Caco-2 (cell line): Measurements from ENCODE around the gene CIT. TPM values are rescaled to one million over a fixed set of nuclear protein-coding genes. Genes with fewer than 3 reads are reported as not detected.

Experiments
- BruUV-seq: library from RNA; stranded (reverse); fragments of 400-500 nt; replicated peaks from 2 replicates; lab custom pipeline; 2021; lab: Mats Ljungman, UMichigan
- CTCF ChIA-PET: fragments of 300-600 bp; sonication (Branson Sonifier 250); formaldehyde crosslinking; loops from one replicate; lab custom pipeline; 2022; ENCODE audit warnings: antibody characterized with exemption; lab: Charles Lee
- POLR2A ChIA-PET: fragments of 300-600 bp; sonication (Branson Sonifier 250); formaldehyde crosslinking; loops from one replicate; lab custom pipeline; 2022; ENCODE audit warnings: antibody characterized with exemption; lab: Charles Lee
- DNase-seq, 2 experiments: peaks; one replicate each; pipeline versions ENCODE4 v3.0.0 to v3.0.0-alpha.2; 2020 to 2022
- H3K27me3 ChIP-seq: replicated peaks from 2 replicates; pipeline ENCODE4 v1.6.0; 2011; ENCODE audit warnings: low read length; ENCODE audit not compliant: control insufficient read depth, insufficient read depth
- H3K36me3 ChIP-seq: 2 replicates; pipeline ENCODE4 v1.5.1; 2011; ENCODE audit warnings: low read length; ENCODE audit not compliant: control insufficient read depth, insufficient read depth
- H3K4me1 ChIP-seq: fragments of 250-450 bp; sonication (Bioruptor Pico); 2 replicates; pipeline ENCODE4 v1.5.1; 2020; ENCODE audit warnings: mild to moderate bottlenecking
- H3K4me3 ChIP-seq: 2 replicates; pipeline ENCODE4 v1.5.1; 2011; ENCODE audit warnings: low read depth, mild to moderate bottlenecking, control low read depth, low read length
- H3K9me3 ChIP-seq: fragments of 250-450 bp; sonication (Bioruptor Pico); 2 replicates; pipeline ENCODE4 v1.5.1; 2020; ENCODE audit warnings: mild to moderate bottlenecking, moderate library complexity
- H3K27ac Mint-ChIP-seq: one replicate; pipeline ENCODE4 v1.8.0; 2022; ENCODE audit warnings: mixed read lengths; ENCODE audit not compliant: unreplicated experiment
- H3K27me3 Mint-ChIP-seq: one replicate; pipeline ENCODE4 v1.8.0; 2022; ENCODE audit warnings: mixed read lengths; ENCODE audit not compliant: insufficient read depth, unreplicated experiment
- H3K36me3 Mint-ChIP-seq: one replicate; pipeline ENCODE4 v1.8.0; 2022; ENCODE audit warnings: mild to moderate bottlenecking, mixed read lengths; ENCODE audit not compliant: insufficient read depth, unreplicated experiment
- H3K4me1 Mint-ChIP-seq: one replicate; pipeline ENCODE4 v1.8.0; 2022; ENCODE audit warnings: low read depth, mixed read lengths; ENCODE audit not compliant: unreplicated experiment
- H3K4me3 Mint-ChIP-seq: one replicate; pipeline ENCODE4 v1.8.0; 2022; ENCODE audit warnings: mild to moderate bottlenecking, moderate library complexity, mixed read lengths; ENCODE audit not compliant: unreplicated experiment
- H3K9me3 Mint-ChIP-seq: one replicate; pipeline ENCODE4 v1.8.0; 2022; ENCODE audit warnings: mixed read lengths; ENCODE audit not compliant: unreplicated experiment
- intact Hi-C: fragments of 100-400 bp; cut with micrococcal nuclease; formaldehyde crosslinking; loops from one replicate; pipeline ENCODE4 v1.10.0; 2022; ENCODE audit not compliant: unreplicated experiment
- total RNA-seq: library from RNA; stranded (reverse); gene quantifications from 2 replicates; pipeline ENCODE4 v1.2.3, GENCODE V29; 2022
- TF ChIP-seq, protein P1 (sequence below), 2 experiments: fragments of 200-600 bp in 1 of 2; IDR thresholded peaks; 1 replicate in 1 of 2; 2 replicates in 1 of 2; pipeline versions ENCODE4 v1.5.1 to v1.8.0; 2011 to 2022; ENCODE audit warnings: antibody characterized with exemption in 1 of 2, control low read depth in 1 of 2, inconsistent platforms in 1 of 2, low read depth in 1 of 2, low read length in 1 of 2, mild to moderate bottlenecking in 1 of 2, moderate library complexity in 1 of 2; ENCODE audit not compliant: insufficient read depth in 1 of 2, severe bottlenecking in 1 of 2, unreplicated experiment in 1 of 2

The CIT gene
- total RNA-seq, 1 experiment from 2014 or later, result 55.9 TPM

DNA sequence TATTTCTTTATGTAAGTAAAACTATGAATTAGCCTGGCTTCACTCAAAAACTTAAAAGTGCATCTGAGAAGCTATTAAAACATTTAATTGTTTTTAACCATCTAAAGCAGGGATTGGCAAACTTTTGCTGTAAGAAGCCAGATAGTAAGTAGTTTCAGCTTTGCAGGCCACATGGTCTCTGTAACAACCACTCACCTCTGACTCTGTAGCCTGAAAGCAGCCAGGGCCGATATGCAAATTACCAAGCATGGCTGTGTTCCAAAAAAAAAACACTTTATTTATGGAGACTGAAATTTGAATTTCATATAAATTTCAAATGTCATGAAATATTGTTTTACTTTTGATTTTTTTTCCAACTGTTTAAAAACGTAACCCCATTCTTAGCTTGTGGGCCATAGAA lies 95.3 kb downstream of the CIT start:
- ChIA-PET POLR2A (no interaction called here), CTCF (interaction anchor here (0.6 to 2.3 kb wide), 2 partner anchors 65 to 123 kb away, joined by 3 to 16 read pairs; no protein-coding TSS in a partner anchor)
- H3K27me3 ChIP-seq, result no peaks in the 10 kb centered on the region
- Mint-ChIP-seq H3K27ac (no peak overlapping the region), H3K27me3 (no peaks in the 10 kb centered on the region), H3K4me3 (no peak overlapping the region), H3K4me1 (peaks cover 6% of the 10 kb centered on the region), H3K9me3 (no peaks in the 10 kb centered on the region), H3K36me3 (peaks cover 18% of the 10 kb centered on the region)
- no peaks in the 10 kb centered on the region for H3K4me1 ChIP-seq
- intact Hi-C loops, result loop anchor here (1.0 to 10.0 kb wide), 3 partner anchors 87 to 124 kb away; no protein-coding TSS in a partner anchor
- no peaks in the 10 kb centered on the region; the same call in 1 of the 2 replicates for H3K36me3 ChIP-seq
- BruUV-seq, result no TSS peak
- H3K9me3 ChIP-seq, result no peaks in the 10 kb centered on the region
- TF ChIP-seq, protein P1, sequence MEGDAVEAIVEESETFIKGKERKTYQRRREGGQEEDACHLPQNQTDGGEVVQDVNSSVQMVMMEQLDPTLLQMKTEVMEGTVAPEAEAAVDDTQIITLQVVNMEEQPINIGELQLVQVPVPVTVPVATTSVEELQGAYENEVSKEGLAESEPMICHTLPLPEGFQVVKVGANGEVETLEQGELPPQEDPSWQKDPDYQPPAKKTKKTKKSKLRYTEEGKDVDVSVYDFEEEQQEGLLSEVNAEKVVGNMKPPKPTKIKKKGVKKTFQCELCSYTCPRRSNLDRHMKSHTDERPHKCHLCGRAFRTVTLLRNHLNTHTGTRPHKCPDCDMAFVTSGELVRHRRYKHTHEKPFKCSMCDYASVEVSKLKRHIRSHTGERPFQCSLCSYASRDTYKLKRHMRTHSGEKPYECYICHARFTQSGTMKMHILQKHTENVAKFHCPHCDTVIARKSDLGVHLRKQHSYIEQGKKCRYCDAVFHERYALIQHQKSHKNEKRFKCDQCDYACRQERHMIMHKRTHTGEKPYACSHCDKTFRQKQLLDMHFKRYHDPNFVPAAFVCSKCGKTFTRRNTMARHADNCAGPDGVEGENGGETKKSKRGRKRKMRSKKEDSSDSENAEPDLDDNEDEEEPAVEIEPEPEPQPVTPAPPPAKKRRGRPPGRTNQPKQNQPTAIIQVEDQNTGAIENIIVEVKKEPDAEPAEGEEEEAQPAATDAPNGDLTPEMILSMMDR (IDR thresholded peaks at IDR 0.05; ENCODE audit: insufficient read depth in 1 of 2, low read depth in 1 of 2, low read length in 1 of 2, severe bottlenecking in 1 of 2, unreplicated experiment in 1 of 2), result no peak
- H3K4me3 ChIP-seq, result no peak overlapping the region
- no peak for DNase-seq

DNA sequence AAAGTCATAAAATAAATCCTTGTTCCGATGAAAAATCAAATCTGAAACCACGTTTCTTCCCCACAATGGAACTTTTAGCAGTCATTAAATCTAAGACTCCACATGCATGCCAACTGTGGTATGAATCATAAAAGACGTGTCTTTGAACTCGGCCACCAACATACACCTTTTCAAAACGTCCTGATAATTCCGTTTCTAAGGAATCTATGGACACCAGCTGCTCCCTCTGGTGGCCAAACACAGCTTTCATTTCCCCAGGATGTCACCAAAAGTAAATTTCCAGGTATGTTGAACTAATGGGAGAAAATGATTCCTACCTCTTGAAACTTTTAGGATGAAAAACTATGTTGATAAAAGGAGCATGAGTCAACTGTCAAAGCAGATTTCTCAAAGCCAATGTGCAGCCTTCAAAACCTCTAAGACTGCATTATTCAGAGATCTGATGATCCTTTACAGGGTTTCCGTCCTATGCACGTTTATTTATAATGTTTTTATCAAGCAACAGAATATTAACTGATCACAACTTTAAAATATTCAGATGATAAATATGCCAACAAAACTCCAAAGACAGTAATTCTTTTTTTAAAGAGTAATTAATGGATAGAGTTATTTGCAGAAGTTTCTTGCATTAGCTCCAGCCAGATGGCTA lies 96.2 kb downstream of the CIT start:
- no peaks in the 10 kb centered on the region for H3K9me3 Mint-ChIP-seq
- no peaks in the 10 kb centered on the region for H3K9me3 ChIP-seq
- TF ChIP-seq, protein P1 (IDR thresholded peaks at IDR 0.05; ENCODE audit: insufficient read depth in 1 of 2, low read depth in 1 of 2, low read length in 1 of 2, severe bottlenecking in 1 of 2, unreplicated experiment in 1 of 2), result peak; percentile 67 to 83
- peak; percentile 47 to 51 for DNase-seq
- ChIA-PET POLR2A (no interaction called here), CTCF (interaction anchor here (0.6 to 2.3 kb wide), 6 partner anchors 17 to 291 kb away, joined by 3 to 16 read pairs (median 4); no protein-coding TSS in a partner anchor)
- no peaks in the 10 kb centered on the region for H3K27me3 Mint-ChIP-seq
- no peaks in the 10 kb centered on the region for H3K4me1 ChIP-seq
- H3K27ac Mint-ChIP-seq, result no peak overlapping the region
- peaks cover 6% of the 10 kb centered on the region for H3K4me1 Mint-ChIP-seq
- H3K36me3 Mint-ChIP-seq, result peaks cover 19% of the 10 kb centered on the region
- no peaks in the 10 kb centered on the region; the same call in 1 of the 2 replicates for H3K36me3 ChIP-seq
- H3K4me3 Mint-ChIP-seq, result no peak overlapping the region
- BruUV-seq, result no TSS peak
- intact Hi-C loops, result loop anchor here (1.0 to 10.0 kb wide), 3 partner anchors 86 to 123 kb away; no protein-coding TSS in a partner anchor
- no peak overlapping the region for H3K4me3 ChIP-seq
- H3K27me3 ChIP-seq, result no peaks in the 10 kb centered on the region

DNA sequence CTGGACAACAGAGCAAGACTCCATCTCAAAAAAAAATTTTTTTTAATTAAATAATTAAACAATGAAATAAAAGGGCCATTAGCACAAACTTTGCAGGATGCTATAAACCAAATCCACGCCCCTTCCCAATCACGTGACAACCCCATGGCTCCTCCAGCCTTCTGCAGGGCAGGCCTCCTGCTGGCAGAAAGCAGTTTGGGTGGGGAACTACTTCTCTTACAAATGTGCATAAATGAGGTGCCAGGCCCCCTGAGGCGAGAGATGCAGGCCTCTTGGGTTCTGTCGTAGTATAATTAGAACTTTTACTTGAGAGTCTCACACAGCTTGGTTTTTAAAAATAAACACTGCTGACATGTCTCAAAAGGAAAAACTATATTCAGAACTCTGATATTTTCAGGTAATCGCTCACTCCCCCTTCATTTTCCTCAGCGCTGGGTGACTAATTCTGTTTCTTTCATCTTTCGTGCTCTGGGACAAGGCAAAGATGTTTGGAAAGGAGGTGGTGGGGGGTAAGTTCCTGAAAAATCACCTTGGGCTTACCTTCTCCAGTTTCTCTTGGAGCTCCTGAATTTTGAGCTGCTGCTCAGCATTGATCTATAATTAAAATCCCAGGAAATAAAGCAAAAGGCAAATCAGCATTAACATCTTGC lies 101.7 kb downstream of the CIT start:
- CTCF ChIA-PET, result no interaction called here

More for the DNA sequence above, 101.7 kb downstream of the CIT start:
- Histone ChIP-seq H3K36me3 (no peaks in the 10 kb centered on the region; the same call in 1 of the 2 replicates), H3K4me1 (no peaks in the 10 kb centered on the region), H3K4me3 (no peak overlapping the region), H3K9me3 (no peaks in the 10 kb centered on the region), H3K27me3 (no peaks in the 10 kb centered on the region)
- Mint-ChIP-seq H3K4me1 (no peaks in the 10 kb centered on the region), H3K9me3 (no peaks in the 10 kb centered on the region), H3K36me3 (peaks cover 33% of the 10 kb centered on the region), H3K4me3 (no peak overlapping the region), H3K27me3 (no peaks in the 10 kb centered on the region), H3K27ac (no peak overlapping the region)
- POLR2A ChIA-PET, result no interaction called here
- TF ChIP-seq, protein P1 (IDR thresholded peaks at IDR 0.05; ENCODE audit: insufficient read depth in 1 of 2, low read depth in 1 of 2, low read length in 1 of 2, severe bottlenecking in 1 of 2, unreplicated experiment in 1 of 2), result no peak
- no peak for DNase-seq
- BruUV-seq, result no TSS peak
- intact Hi-C loops, result no loop called here
